ENCODE measurements around the gene B3GNT3.

- no peak for TF ChIP-seq CTCF (conservative IDR thresholded peaks at IDR 0.05; ENCODE audit: low read depth, low read length)
- no peak for TF ChIP-seq EZH2 (IDR thresholded peaks at IDR 0.05; ENCODE audit: low read length, unreplicated experiment)
- no peak for TF ChIP-seq EZH2phosphoT487 (IDR thresholded peaks at IDR 0.05; ENCODE audit: borderline replicate concordance, low read length)
Observed at GRCh38 chr19:17802137-17802858, 7.4 kb downstream of the B3GNT3 start.
